Frontal cortex (tissue), 4 donors: ENCODE measurements around the gene FXYD5. TPM values are rescaled to one million over a fixed set of nuclear protein-coding genes. Genes with fewer than 3 reads are reported as not detected.

ENCODE experiments used
- DNase-seq, 2 donors: peaks; one replicate each; pipeline ENCODE4 v3.0.0; 2012; ENCODE audit warnings: low spot score in 2 of 2
- FAIRE-seq: peaks from 2 replicates; lab custom pipeline; 2012; peaks lifted over from hg19 to GRCh38; lab: Jason Lieb, UNC
- total RNA-seq: library from RNA; depleted of rRNA; stranded (reverse); fragments of >200 nt; gene quantifications from one replicate; pipeline ENCODE4 v1.2.3, GENCODE V29; 2014
- donor health status: control.
- donor health status: control.
- donor health status: control.

FXYD5 gene, protein sequence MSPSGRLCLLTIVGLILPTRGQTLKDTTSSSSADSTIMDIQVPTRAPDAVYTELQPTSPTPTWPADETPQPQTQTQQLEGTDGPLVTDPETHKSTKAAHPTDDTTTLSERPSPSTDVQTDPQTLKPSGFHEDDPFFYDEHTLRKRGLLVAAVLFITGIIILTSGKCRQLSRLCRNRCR
- total RNA-seq = not detected

DNA sequence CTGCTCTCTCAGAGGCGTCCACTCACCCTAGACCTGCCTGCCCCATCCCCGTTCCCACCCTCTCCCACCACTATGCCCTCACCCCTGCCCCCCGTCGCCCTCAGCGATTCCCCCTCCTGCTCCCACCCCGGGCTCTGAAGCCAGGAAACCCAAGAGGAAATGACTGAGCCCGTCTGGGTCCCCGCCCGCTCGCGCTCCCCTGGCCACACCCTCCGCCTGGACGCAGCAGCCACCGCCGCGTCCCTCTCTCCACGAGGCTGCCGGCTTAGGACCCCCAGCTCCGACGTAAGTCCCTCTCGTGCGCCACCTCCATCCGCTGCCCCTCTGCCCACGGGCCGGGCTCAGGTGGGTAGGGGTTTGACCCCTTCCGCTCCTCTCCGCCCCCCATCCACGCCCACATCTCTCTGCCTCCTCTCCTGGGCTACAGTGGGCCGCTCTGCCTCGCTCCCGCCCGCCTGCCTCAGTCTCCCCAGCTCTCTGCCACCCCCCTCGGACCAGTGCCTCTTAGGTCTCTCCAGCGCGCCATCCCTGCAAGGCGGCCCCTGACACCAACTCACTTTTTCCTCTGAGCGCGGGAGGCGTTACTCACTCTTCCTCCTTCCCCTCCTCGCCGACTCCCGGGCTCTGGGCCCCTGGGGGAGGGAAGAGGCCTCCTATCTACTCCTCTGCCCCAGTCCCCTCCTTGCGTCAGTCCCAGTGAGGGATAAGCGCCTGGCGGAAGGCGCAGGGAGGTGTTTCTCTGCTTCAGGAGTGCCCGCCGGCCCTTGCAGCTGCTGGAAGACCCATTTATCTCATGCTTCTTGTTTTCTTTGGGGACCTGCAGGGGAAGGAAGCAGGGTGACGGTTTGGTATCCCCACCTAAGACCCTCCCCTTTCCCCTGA, at the start of gene FXYD5:
TSS of gene FXYD5 (plus strand) at position 211 of the 882 bp plus-strand sequence. CDS start 816 bp downstream, outside the sequence.
- no peak for FAIRE-seq
- DNase-seq = peak in 1 of 2 donors; percentile 37

DNA sequence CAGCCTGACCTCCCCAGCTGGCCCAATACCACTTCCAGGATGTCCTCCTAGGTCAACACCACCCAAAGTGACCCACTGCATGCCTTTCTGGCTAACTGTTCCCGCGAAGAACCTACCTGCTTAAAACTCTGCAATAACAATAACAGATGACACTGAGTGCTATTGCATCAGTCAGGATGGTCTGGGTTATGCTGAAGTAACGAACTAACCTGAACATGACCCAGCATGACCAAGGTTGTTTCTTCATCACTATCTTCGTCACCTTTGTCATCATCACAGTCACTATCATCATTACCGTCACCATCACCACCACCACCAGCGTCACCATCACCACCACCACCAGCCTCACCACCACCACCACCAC, 49.5 kb upstream of the FXYD5 start:
- no peak for FAIRE-seq

GRCh38 chr19:35105411-35106290, 48.9 kb upstream of the FXYD5 start:
- FAIRE-seq (no peak), DNase-seq (no peak)

More for the DNA sequence above, 49.5 kb upstream of the FXYD5 start:
- no peak for DNase-seq

- DNase-seq (peak in 1 of 2 donors; percentile 73), FAIRE-seq (no peak)
Measured at GRCh38 chr19:35106291-35106583, 48.3 kb upstream of the FXYD5 start.

GRCh38 chr19:35106898-35107541, 47.5 kb upstream of the FXYD5 start:
- no peak for FAIRE-seq

GRCh38 chr19:35107545-35107944, 47.0 kb upstream of the FXYD5 start:
- FAIRE-seq (peak; percentile 28), DNase-seq (peak; percentile 68 to 82)

More at GRCh38 chr19:35106898-35107541, 47.5 kb upstream of the FXYD5 start:
- no peak for DNase-seq

DNA sequence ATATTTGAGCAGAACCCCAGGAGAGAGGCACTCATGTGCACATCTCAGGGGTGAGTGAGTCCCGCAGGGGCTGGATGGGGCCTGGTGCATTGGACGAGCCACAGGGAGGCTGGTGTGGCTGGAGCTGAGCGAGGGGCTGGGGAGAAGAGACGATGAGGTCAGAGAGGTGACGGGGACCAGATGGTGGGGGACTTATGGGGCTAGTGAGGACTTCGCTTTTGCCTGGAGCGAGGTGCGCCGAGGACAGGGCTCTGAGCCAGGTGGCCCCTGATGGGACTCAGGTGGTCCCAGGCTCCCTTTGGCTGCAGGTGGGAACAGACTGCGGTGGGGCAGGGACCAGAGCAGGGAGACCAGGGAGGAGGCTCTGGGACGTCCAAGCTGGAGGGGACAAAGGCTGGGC, 45.8 kb upstream of the FXYD5 start:
- no peak for FAIRE-seq
- no peak for DNase-seq

- no peak for DNase-seq
- no peak for FAIRE-seq
Measured at GRCh38 chr19:35109395-35110112, 45.0 kb upstream of the FXYD5 start.

DNA sequence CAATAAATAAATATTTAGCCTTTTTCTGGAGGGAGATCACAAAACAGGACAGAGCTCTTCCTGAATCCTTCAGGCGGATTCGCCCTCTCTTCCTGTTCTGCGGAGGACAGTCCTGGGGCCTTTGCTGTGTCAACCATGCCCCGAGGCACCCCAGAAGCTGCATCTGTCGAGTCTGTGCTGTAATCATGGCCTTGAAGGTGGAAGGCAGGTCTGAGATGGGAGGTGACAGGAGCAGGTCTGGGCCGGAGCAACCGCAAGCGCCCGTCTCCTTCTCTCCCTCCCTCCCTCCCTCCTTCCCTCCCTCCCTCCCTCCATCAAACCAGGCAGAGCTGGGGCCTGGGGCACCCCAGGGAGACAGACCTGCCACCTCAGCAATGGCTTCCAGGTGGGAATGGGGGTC, 43.6 kb upstream of the FXYD5 start:
- no peak for FAIRE-seq

DNA sequence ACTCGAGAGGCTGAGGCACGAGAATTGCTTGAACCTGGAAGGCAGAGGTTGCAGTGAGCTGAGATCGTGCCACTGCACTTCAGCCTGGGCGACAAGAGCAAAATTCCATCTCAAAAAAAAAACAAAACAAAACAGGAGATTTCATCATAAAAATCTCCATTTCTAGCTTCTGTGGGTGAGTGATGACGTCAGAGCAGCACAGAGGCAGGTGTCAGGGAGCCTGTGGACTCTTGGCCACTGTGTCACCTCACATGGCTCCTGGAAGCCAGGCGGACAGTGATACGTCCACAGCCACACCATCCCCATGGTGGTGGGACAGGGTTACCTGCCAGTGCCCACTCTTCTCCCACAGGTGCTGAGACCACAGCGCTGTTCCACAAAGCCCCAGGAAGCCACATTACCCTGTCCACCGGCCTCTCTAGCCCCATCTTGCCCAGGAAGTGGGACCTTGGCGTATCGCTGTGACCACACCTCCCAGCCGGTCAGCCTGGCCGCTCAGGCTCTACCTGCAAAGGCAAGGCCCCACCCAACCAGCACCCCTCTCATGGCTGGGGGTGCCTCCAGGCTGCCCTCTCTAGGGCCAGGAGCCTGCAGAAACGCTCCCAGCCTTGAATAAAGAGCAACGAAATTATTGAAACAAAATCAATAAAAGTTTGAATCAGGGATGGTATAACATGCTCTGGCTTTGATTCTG, 41.4 kb upstream of the FXYD5 start:
- no peak for FAIRE-seq

More for the DNA sequence above, 43.6 kb upstream of the FXYD5 start:
- no peak for DNase-seq

GRCh38 chr19:35114353-35115176, 40.0 kb upstream of the FXYD5 start:
- no peak for FAIRE-seq

More for the DNA sequence above, 41.4 kb upstream of the FXYD5 start:
- DNase-seq = no peak

GRCh38 chr19:35115177-35115951, 39.2 kb upstream of the FXYD5 start, which contains the start of gene FXYD3:
FXYD3 (plus strand) TSS chr19:35115823; CDS start chr19:35119377, 3,554 bp downstream.
- FAIRE-seq (no peak), DNase-seq (peak; percentile 63 to 79)

More at GRCh38 chr19:35114353-35115176, 40.0 kb upstream of the FXYD5 start:
- peak; percentile 74 to 81 for DNase-seq

GRCh38 chr19:35116072-35116801, 38.3 kb upstream of the FXYD5 start:
- no peak for DNase-seq

GRCh38 chr19:35117116-35117515, 37.4 kb upstream of the FXYD5 start:
- FAIRE-seq (no peak), DNase-seq (no peak)

More at GRCh38 chr19:35116072-35116801, 38.3 kb upstream of the FXYD5 start:
- FAIRE-seq = no peak

GRCh38 chr19:35117799-35118198, 36.7 kb upstream of the FXYD5 start:
- no peak for FAIRE-seq

More at GRCh38 chr19:35117799-35118198, 36.7 kb upstream of the FXYD5 start:
- DNase-seq = no peak
